Neuronal stem cell (in vitro differentiated cells): ENCODE measurements around the gene SLC66A3.

Experiments used
- DNase-seq: peaks from one replicate; pipeline ENCODE4 v3.0.0-alpha.2; 2013; ENCODE audit warnings: low spot score
- H2AFZ ChIP-seq: one replicate; pipeline ENCODE4 v1.6.1; 2013; ENCODE audit warnings: mild to moderate bottlenecking, low read length, inconsistent platforms
- H2AK5ac ChIP-seq: 2 replicates; pipeline ENCODE4 v1.6.1; 2013; ENCODE audit warnings: low read depth, mild to moderate bottlenecking, inconsistent platforms, low read length, moderate library complexity, mixed read lengths
- H2BK120ac ChIP-seq: 2 replicates; pipeline ENCODE4 v1.6.1; 2013; ENCODE audit warnings: low read depth, mild to moderate bottlenecking, inconsistent platforms, low read length, moderate library complexity, mixed read lengths
- H2BK12ac ChIP-seq: one replicate; pipeline ENCODE4 v1.6.1; 2013; ENCODE audit warnings: low read length, inconsistent platforms
- H2BK15ac ChIP-seq: 2 replicates; pipeline ENCODE4 v1.6.1; 2013; ENCODE audit warnings: mild to moderate bottlenecking, low read length, inconsistent platforms, mixed read lengths
- H2BK5ac ChIP-seq: one replicate; pipeline ENCODE4 v1.6.1; 2013; ENCODE audit warnings: inconsistent platforms, mild to moderate bottlenecking, low read length, moderate library complexity
- H3K14ac ChIP-seq: one replicate; pipeline ENCODE4 v1.6.1; 2013; ENCODE audit warnings: low read length, inconsistent platforms
- H3K18ac ChIP-seq: 2 replicates; pipeline ENCODE4 v1.6.1; 2013; ENCODE audit warnings: low read length, inconsistent platforms
- H3K23ac ChIP-seq: 2 replicates; pipeline ENCODE4 v1.6.1; 2013; ENCODE audit warnings: low read depth, mild to moderate bottlenecking, mixed read lengths, low read length, inconsistent platforms; ENCODE audit not compliant: poor library complexity
- H3K27ac ChIP-seq: replicated peaks from 3 replicates; pipeline ENCODE4 v1.5.1; 2013; ENCODE audit warnings: low read length, inconsistent platforms
- H3K27me3 ChIP-seq, 3 experiments: 2 replicates each; pipeline ENCODE4 v1.6.1; 2013; ENCODE audit warnings: low read length in 3 of 3, mild to moderate bottlenecking in 2 of 3, inconsistent platforms in 1 of 3, low read depth in 1 of 3, mixed read lengths in 1 of 3, moderate library complexity in 1 of 3; ENCODE audit not compliant: control insufficient read depth in 3 of 3, insufficient read depth in 3 of 3
- H3K36me3 ChIP-seq, 2 donors: replicated peaks in 1 of 2; 2 replicates each; pipeline ENCODE4 v1.6.1; 2013; ENCODE audit warnings: low read length in 2 of 2; ENCODE audit not compliant: control insufficient read depth in 2 of 2, insufficient read depth in 2 of 2
- H3K4ac ChIP-seq: 2 replicates; pipeline ENCODE4 v1.6.1; 2013; ENCODE audit warnings: inconsistent platforms, mild to moderate bottlenecking, low read length, moderate library complexity
- H3K4me1 ChIP-seq, 2 donors: 1 replicate in 1 of 2; 2 replicates in 1 of 2; pipeline ENCODE4 v1.6.1; 2013; ENCODE audit warnings: low read length in 2 of 2, low read depth in 1 of 2; ENCODE audit not compliant: control insufficient read depth in 2 of 2, insufficient read depth in 1 of 2
- H3K4me2 ChIP-seq: one replicate; pipeline ENCODE4 v1.6.1; 2013; ENCODE audit warnings: mild to moderate bottlenecking, low read length, inconsistent platforms; ENCODE audit not compliant: insufficient read depth, poor library complexity, severe bottlenecking
- H3K4me3 ChIP-seq, 2 donors: 2 replicates each; pipeline ENCODE4 v1.5.1; 2013; ENCODE audit warnings: low read length in 2 of 2, mild to moderate bottlenecking in 2 of 2, inconsistent platforms in 1 of 2, moderate library complexity in 1 of 2
- H3K79me1 ChIP-seq: one replicate; pipeline ENCODE4 v1.6.1; 2013; ENCODE audit warnings: low read depth, mild to moderate bottlenecking, inconsistent platforms, low read length, moderate library complexity
- H3K9ac ChIP-seq: one replicate; pipeline ENCODE4 v1.6.1; 2013; ENCODE audit warnings: mild to moderate bottlenecking, low read depth, low read length, inconsistent platforms; ENCODE audit not compliant: poor library complexity
- H3K9me3 ChIP-seq, 2 donors: replicated peaks in 1 of 2; 2 replicates each; pipeline versions ENCODE3 to v1.6.1; 2013; ENCODE audit warnings: low read length in 2 of 2, mild to moderate bottlenecking in 2 of 2, inconsistent platforms in 1 of 2, low read depth in 1 of 2, mixed read lengths in 1 of 2, moderate library complexity in 1 of 2; ENCODE audit not compliant: control insufficient read depth in 2 of 2, insufficient read depth in 1 of 2
- H4K8ac ChIP-seq: one replicate; pipeline ENCODE4 v1.6.1; 2013; ENCODE audit warnings: low read depth, mild to moderate bottlenecking, inconsistent platforms, low read length, moderate library complexity
- H4K91ac ChIP-seq: one replicate; pipeline ENCODE4 v1.6.1; 2013; ENCODE audit warnings: low read length, low read depth, mild to moderate bottlenecking, inconsistent platforms; ENCODE audit not compliant: poor library complexity
- WGBS, 2 donors: extraction: QIAGEN DNeasy Blood & Tissue Kit; methylation state at CpG; one replicate each; pipeline ENCODE4 v1.1.7; 2013; ENCODE audit warnings: missing lambda C conversion rate in 2 of 2, mixed read lengths in 1 of 2; ENCODE audit not compliant: insufficient read length in 2 of 2, insufficient replicate concordance in 1 of 2; ENCODE audit errors: extremely low coverage in 2 of 2; 5-methylcytosine and 5-hydroxymethylcytosine counted together

The SLC66A3 gene

DNA sequence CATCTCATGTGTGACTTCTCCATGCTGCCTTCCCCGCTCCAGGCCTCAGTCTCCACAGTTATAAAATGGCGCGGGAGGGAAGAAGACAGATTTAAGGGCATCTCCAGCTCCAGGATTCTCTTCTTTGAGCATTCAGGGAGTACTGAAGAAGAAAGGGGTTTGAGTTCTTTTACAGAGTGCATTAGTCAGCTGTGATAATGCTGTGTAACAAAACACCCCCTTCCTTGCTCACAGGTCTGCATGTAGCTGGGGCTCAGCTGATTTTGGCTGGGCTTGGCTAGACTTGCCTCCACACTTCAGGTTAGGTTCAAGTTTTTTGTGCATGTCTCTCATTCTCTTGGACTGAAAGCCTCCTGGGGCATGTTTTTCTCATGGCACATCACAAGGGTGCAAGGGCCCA, 8.0 kb upstream of the SLC66A3 start:
- Histone ChIP-seq H3K9ac (no peak overlapping the region), H3K27me3 (peaks cover 0 to 6% (median 0%) of the 10 kb centered on the region in 3 experiments), H3K4me3 (no peak overlapping the region), H4K91ac (no peak overlapping the region), H3K79me1 (no peaks in the 10 kb centered on the region), H2BK12ac (no peak overlapping the region), H3K23ac (no peak overlapping the region), H3K27ac (no peak overlapping the region), H3K4ac (no peak overlapping the region), H3K4me2 (no peak overlapping the region), H2AK5ac (no peak overlapping the region), H3K36me3 (no peaks in the 10 kb centered on the region), H2AFZ (no peak overlapping the region), H2BK15ac (no peak overlapping the region), H2BK5ac (no peak overlapping the region), H2BK120ac (no peak overlapping the region), H3K4me1 (no peaks in the 10 kb centered on the region), H3K14ac (no peak overlapping the region), H4K8ac (no peak overlapping the region), H3K18ac (no peak overlapping the region), H3K9me3 (peaks cover 0 to 3% of the 10 kb centered on the region in 2 donors)
- no peak for DNase-seq
- WGBS, 2 donors = no CpG with 5 or more reads among the region's 3 CpGs

- Histone ChIP-seq H3K27ac (no peak overlapping the region), H4K8ac (no peak overlapping the region), H3K4me2 (no peak overlapping the region), H3K18ac (no peak overlapping the region), H2BK5ac (peak overlapping the region; percentile 5), H2AFZ (no peak overlapping the region), H2BK15ac (peak overlapping the region; percentile 56), H2BK120ac (no peak overlapping the region), H3K27me3 (peaks cover 0 to 31% (median 27%) of the 10 kb centered on the region in 3 experiments), H3K14ac (no peak overlapping the region), H2BK12ac (no peak overlapping the region), H3K36me3 (no peaks in the 10 kb centered on the region), H3K9ac (no peak overlapping the region), H3K4me1 (peaks cover 6 to 7% of the 10 kb centered on the region in 2 donors), H3K9me3 (no peaks in the 10 kb centered on the region), H2AK5ac (no peak overlapping the region), H3K4me3 (no peak overlapping the region), H4K91ac (no peak overlapping the region), H3K79me1 (no peaks in the 10 kb centered on the region), H3K4ac (no peak overlapping the region), H3K23ac (no peak overlapping the region)
- WGBS, 2 donors = no CpG with 5 or more reads among the region's 6 CpGs
- no peak for DNase-seq
These were observed 2.7 kb upstream of the SLC66A3 start for GRCh38 chr2:11152591-11152990.

GRCh38 chr2:11154016-11154922, 998 bp upstream of the SLC66A3 start:
- Histone ChIP-seq H3K4me1 (peaks cover 7 to 8% of the 10 kb centered on the region in 2 donors), H3K23ac (peak overlapping the region; percentile 3), H3K18ac (peak overlapping the region; percentile 53), H3K27ac (no peak overlapping the region), H4K8ac (no peak overlapping the region), H2BK5ac (no peak overlapping the region), H3K4me2 (peak overlapping the region; percentile 71), H3K4ac (no peak overlapping the region), H2BK12ac (no peak overlapping the region), H2BK15ac (no peak overlapping the region), H3K9ac (no peak overlapping the region), H3K9me3 (no peaks in the 10 kb centered on the region), H3K79me1 (no peaks in the 10 kb centered on the region), H3K36me3 (no peaks in the 10 kb centered on the region), H4K91ac (no peak overlapping the region), H2BK120ac (no peak overlapping the region), H3K4me3 (peak overlapping the region; percentile 48 to 68), H2AK5ac (no peak overlapping the region), H2AFZ (peak overlapping the region; percentile 97), H3K14ac (no peak overlapping the region), H3K27me3 (peaks cover 0 to 31% (median 27%) of the 10 kb centered on the region in 3 experiments)
- no CpG with 5 or more reads among the region's 35 CpGs for WGBS, 2 donors
- no peak for DNase-seq

DNA sequence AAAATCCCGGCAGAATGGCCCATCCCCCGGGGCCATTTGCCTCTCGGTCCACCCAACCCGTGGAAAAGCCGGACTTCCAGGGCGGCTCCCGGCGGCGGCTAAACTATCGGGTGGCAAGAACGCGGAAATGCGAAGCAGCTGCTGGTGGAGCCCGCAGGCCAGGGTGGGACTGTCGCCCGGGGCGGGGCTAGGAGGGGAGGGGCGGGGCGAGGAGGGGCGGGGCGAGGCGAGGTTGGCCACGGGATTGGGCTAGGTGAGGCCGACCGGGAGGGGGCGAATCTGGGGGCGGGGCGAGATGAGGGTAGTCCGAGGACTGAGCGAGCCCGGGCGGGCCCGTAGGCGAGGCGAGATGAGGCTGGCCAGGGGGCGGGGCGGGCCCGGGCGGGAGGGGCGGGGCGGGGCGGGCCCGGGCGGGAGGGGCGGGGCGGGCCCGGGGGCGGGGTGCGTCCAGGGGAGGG, 315 bp upstream of the SLC66A3 start:
- no peak overlapping the region for H3K9ac ChIP-seq
- no peak overlapping the region for H2BK12ac ChIP-seq
- no peak overlapping the region for H2BK120ac ChIP-seq
- no peak overlapping the region for H3K4ac ChIP-seq
- no peak overlapping the region for H3K14ac ChIP-seq
- no peak overlapping the region for H4K91ac ChIP-seq
- H4K8ac ChIP-seq = no peak overlapping the region
- WGBS, 2 donors = no CpG with 5 or more reads among the region's 49 CpGs
- H3K23ac ChIP-seq = peak overlapping the region; percentile 3
- no peaks in the 10 kb centered on the region for H3K36me3 ChIP-seq
- H2BK15ac ChIP-seq = no peak overlapping the region
- H2BK5ac ChIP-seq = no peak overlapping the region
- peak overlapping the region; percentile 71 for H3K4me2 ChIP-seq
- peak overlapping the region; percentile 97 for H2AFZ ChIP-seq
- no peak overlapping the region for H2AK5ac ChIP-seq
- H3K4me1 ChIP-seq = peaks cover 11 to 12% of the 10 kb centered on the region in 2 donors
- DNase-seq = peak; percentile 94
- H3K27ac ChIP-seq = no peak overlapping the region
- no peaks in the 10 kb centered on the region for H3K9me3 ChIP-seq
- peaks cover 0 to 31% (median 27%) of the 10 kb centered on the region in 3 experiments for H3K27me3 ChIP-seq
- peak overlapping the region; percentile 53 for H3K18ac ChIP-seq
- H3K4me3 ChIP-seq = peak overlapping the region; percentile 68 to 69
- no peaks in the 10 kb centered on the region for H3K79me1 ChIP-seq
